K562 (cell line): ENCODE results near the gene RAB27B. TPM values are rescaled to one million over a fixed set of nuclear protein-coding genes. Genes with fewer than 3 reads are reported as not detected.
A peak's percentile ranks its signal among the peaks of the same experiment; 100 is the strongest.

Experiments used
- ARID2 ChIP-seq: fragments of 450-650 bp; IDR thresholded peaks from 2 replicates; pipeline ENCODE4 v1.6.1; 2017; ENCODE audit warnings: antibody characterized with exemption, mild to moderate bottlenecking
- ATF3 ChIP-seq, 2 experiments: fragments of 450-650 bp in 1 of 2; sonication (generic) in 1 of 2; formaldehyde crosslinking in 1 of 2; IDR thresholded peaks in 1 of 2; conservative IDR thresholded peaks in 1 of 2; 2 replicates each; pipeline versions ENCODE4 v1.6.1 to v1.8.1; 2016 to 2023; ENCODE audit warnings: mild to moderate bottlenecking in 2 of 2, moderate library complexity in 2 of 2, inconsistent platforms in 1 of 2, missing genetic modification reagents in 1 of 2
- CC2D1A ChIP-seq: fragments of 450-650 bp; IDR thresholded peaks from 2 replicates; pipeline ENCODE4 v1.6.1; 2017; ENCODE audit warnings: mild to moderate bottlenecking
- DMBX1 ChIP-seq: fragments of 250-450 bp; sonication (Bioruptor Pico); IDR thresholded peaks from 2 replicates; pipeline ENCODE4 v1.8.0; 2022; ENCODE audit warnings: inconsistent platforms, mild to moderate bottlenecking, moderate library complexity, borderline replicate concordance
- ETS2 ChIP-seq: IDR thresholded peaks from 2 replicates; pipeline ENCODE4 v1.6.1; 2016; ENCODE audit warnings: borderline replicate concordance, missing genetic modification characterization, mild to moderate bottlenecking, moderate library complexity, missing compliant biosample characterization; ENCODE audit not compliant: poor library complexity, severe bottlenecking
- L3MBTL2 ChIP-seq: fragments of 450-650 bp; IDR thresholded peaks from 2 replicates; pipeline ENCODE4 v1.6.1; 2016; ENCODE audit warnings: mild to moderate bottlenecking, moderate library complexity
- NONO ChIP-seq, 2 experiments: fragments of 200-400 bp in 1 of 2; fragments of 450-650 bp in 1 of 2; formaldehyde crosslinking in 1 of 2; IDR thresholded peaks; 2 replicates each; pipeline ENCODE4 v1.6.1; 2017; ENCODE audit warnings: low read depth in 2 of 2, mild to moderate bottlenecking in 2 of 2, moderate library complexity in 2 of 2, low read length in 1 of 2
- PHF21A ChIP-seq: fragments of 450-650 bp; IDR thresholded peaks from 2 replicates; pipeline ENCODE4 v1.6.1; 2017; ENCODE audit warnings: low read depth, borderline replicate concordance
- RB1 ChIP-seq: fragments of 450-650 bp; IDR thresholded peaks from 2 replicates; pipeline ENCODE4 v1.6.1; 2017; ENCODE audit warnings: low read depth, mild to moderate bottlenecking
- RBM25 ChIP-seq: fragments of 200-400 bp; formaldehyde crosslinking; IDR thresholded peaks from 2 replicates; pipeline ENCODE4 v1.6.1; 2018; ENCODE audit warnings: low read length, low read depth, moderate library complexity; ENCODE audit not compliant: severe bottlenecking
- SMAD4 ChIP-seq: fragments of 250-450 bp; sonication (Bioruptor Pico); conservative IDR thresholded peaks from 2 replicates; pipeline ENCODE4 v1.8.0; 2021; ENCODE audit warnings: inconsistent platforms, mild to moderate bottlenecking, moderate library complexity
- SPI1 ChIP-seq: IDR thresholded peaks from 2 replicates; pipeline ENCODE4 v1.6.1; 2011; ENCODE audit warnings: low read depth, low read length, control low read depth, borderline replicate concordance
- ZMIZ1 ChIP-seq, 2 experiments: fragments of 150-350 bp in 1 of 2; IDR thresholded peaks; 2 replicates each; pipeline ENCODE4 v1.6.1; 2012 to 2016; ENCODE audit warnings: low read depth in 2 of 2, low read length in 2 of 2, mild to moderate bottlenecking in 1 of 2, moderate library complexity in 1 of 2
- polyA plus RNA-seq, 8 experiments: library from polyadenylated mRNA; depleted of rRNA in 4 of 8; stranded (reverse) in 5 of 8; unstranded in 3 of 8; fragments of >200 nt; fragmentation: Nextera tagmentation in 2 of 8; fragmentation: Illumina TruSeq in 1 of 8; extraction: Ambion mirVana in 2 of 8; extraction: Trizol in 1 of 8; gene quantifications; 2 replicates each; pipeline versions ENCODE4 v1.2.1 to v1.2.3, GENCODE V29; 2011 to 2014; ENCODE audit warnings: inconsistent platforms in 1 of 8, missing spikeins in 1 of 8
- total RNA-seq, 7 experiments: library from RNA; depleted of rRNA in 6 of 7; stranded (reverse); fragments of >200 nt in 6 of 7; fragmentation: Illumina TruSeq in 2 of 7; extraction: Trizol in 2 of 7; gene quantifications; 2 replicates each; pipeline versions ENCODE4 v1.2.1 to v1.2.3, GENCODE V29; 2011 to 2021; ENCODE audit warnings: low replicate concordance in 1 of 7

RAB27B gene
- total and polyA plus RNA-seq, 9 of the 15 experiments (the other 6 are each of a cell fraction or from before 2014, with no cell fraction given): 0.44 to 5.7 (median 1.2) TPM

- TF ChIP-seq ZMIZ1 (IDR thresholded peaks at IDR 0.05; ENCODE audit: low read depth in 2 of 2, low read length in 2 of 2) (no peak), ETS2 (no peak), ATF3 (IDR thresholded peaks at IDR 0.05) (peak; percentile 83), ATF3 (CRISPR knock-in tag; conservative IDR thresholded peaks at IDR 0.05) (no peak), SMAD4 (CRISPR knock-in tag) (peak; percentile 47; the same call in 1 of the 2 replicates), PHF21A (no peak), DMBX1 (CRISPR knock-in tag) (peak; percentile 37; the same call in 1 of the 2 replicates), CC2D1A (no peak), SPI1 (no peak), RB1 (no peak), RBM25 (no peak), NONO (IDR thresholded peaks at IDR 0.05; ENCODE audit: low read depth in 2 of 2, low read length in 1 of 2) (no peak), ARID2 (no peak), L3MBTL2 (0 out of 2 replicates have a peak, but pooled peaks have one; percentile 31)
- TF ChIP-seq, all 486 proteins: peak for 8
Measured at GRCh38 chr18:54923339-54923956, 95.2 kb downstream of the RAB27B start (continued).
